NCI-H146 (cell line): ENCODE results near the gene SLC17A5.
"Not testable (repeated sequence)": the region's sequence is repeated elsewhere in the genome, so short reads cannot be mapped to it uniquely, and the experiment has no call there.

Source experiments
- DNase-seq: peaks from one replicate; lab custom pipeline; 2025; lab: John Stamatoyannopoulos, UW

SLC17A5 gene

GRCh38 chr6:73565767-73566485, 87.9 kb downstream of the SLC17A5 start:
- DNase-seq, result no peak

DNA sequence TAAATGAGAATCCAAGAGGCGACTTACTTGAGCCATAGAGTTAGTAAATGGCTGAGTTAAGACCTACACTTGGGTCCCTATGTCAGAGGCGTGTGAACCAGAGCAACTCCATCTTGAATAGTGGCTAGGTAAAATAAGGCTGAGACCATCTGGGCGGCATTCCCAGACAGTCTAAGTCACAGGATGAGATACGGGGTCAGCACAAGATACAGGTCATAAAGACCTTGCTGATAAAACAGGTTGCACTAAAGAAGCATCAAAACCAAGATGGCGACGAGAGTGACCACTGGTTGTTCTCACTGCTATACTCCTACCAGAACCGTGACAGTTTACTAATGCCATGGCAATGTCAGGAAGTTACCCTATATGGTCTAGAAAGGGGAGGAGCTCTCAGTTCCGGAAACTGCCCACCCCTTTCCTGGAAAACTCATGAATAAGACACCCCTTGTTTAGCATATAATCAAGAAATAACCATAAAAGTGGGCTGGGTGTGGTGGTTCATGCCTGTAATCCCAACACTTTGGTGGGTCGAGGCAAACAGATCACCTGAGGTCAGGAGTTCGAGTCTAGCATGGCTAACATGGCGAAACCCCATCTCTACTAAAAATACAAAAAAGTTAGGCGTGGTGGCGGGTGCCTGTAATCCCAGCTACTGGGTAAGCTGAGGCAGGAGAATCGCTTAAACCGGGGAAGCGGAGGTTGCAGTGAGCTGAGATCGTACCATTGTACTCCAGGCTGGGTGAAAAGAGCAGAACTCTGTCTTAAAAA, 89.0 kb downstream of the SLC17A5 start:
- DNase-seq, result no peak

DNA sequence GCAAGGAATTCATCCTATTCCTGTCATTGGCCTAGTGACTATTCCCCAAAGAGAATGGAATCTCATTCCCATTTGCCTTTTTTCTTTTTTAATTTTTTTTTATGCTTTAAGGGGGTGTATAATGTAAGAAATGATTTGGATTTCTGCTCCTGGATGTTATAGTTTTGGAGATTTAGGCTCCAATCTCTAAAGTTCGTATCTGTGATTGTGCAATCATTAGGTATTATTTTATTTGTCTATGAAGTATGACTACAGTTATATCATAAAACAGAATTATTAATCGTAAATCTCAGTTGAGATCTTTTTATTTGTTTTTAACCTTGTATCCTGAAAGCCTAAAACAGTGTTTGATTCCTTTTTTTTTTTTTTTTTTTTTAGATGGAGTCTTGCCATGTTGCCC, 91.2 kb downstream of the SLC17A5 start:
- no peak for DNase-seq

DNA sequence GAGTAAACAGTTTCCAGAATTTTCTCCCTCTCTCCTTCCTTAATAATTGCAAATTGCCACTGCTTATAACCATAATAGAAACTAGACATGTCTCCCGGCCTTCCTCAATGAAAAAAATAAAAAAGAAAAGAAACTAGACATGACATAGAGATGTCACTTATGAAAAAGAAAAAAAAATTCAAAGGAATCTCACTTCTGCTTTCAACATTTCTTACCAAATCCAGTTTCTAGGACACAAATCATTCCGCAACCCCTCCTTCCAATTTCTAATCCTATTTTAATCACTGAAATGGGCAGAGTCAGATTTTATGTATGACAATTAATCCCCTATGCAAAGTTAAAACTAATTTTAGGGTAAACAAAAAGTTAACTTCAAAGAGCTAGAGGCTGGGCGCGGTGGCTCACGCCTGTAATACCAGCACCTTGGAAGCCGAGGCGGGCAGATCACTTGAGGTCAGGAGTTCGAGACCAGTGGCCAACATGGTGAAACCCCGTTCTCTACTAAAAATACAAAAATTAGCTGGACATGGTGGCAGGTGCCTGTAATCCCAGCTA, 92.9 kb downstream of the SLC17A5 start:
- DNase-seq, result no peak

DNA sequence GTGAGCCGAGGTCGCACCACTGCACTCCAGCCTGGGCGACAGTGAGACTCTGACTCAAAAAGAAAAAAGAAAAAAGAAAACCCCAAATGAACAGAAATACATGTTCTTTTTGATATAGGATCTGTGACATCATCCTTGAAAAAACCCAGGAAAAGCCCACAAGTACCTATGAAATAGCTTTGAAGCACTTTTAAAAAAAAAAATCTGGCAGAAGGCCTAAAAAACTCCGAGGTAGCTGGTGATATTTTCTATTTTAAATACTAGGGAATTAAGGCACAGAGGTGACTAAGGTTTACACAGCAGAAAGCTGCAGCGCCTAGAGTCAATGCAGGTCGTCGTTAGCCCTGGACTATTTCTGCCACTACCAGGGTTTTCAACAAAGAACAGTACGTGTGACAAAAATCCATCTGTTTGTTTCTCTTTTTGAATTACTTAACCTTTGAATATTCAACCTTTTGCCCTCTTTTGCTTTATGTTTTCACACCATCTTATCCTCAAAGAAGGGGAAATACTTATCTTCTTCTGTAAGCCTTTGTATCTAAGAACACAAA, 93.5 kb downstream of the SLC17A5 start:
- DNase-seq, result no peak

GRCh38 chr6:73559399-73559794, 94.4 kb downstream of the SLC17A5 start:
- not testable (repeated sequence) for DNase-seq

DNA sequence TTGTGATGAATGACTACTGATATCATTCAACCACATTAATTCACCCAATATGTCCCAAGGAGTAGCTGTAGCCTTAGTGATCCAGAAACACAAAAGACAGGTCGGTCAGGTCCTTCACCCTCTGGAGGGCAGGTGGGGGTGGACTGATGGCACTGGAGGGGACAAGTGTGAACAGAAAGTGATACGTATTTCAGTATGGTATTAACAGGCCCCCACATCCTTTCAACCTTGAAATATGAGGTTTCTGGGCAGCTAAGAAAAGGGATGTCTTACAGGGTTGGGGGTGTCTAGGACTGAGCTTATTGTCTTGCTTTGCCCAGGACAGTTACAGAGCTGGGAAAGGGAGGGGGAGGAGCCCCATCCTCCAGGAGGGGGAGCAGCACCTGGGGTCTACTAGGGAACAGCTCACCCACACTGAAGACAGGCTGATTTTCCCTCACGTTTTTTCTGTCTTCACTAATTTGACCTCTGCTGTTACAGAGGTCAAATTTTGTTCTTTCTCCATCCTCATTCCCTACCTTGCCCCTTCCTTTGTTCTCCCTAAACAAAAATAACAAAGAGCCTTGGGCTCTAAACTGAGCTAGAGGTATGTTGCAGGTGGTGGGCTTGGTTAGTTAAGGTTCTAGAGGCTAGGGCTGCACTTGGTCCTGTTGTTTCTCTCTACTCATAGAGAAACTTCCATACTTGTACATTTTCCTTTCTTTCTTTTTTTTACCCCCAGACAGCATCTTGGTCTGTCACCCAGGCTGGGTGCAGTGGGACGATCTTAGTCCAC, 95.0 kb downstream of the SLC17A5 start:
- DNase-seq, result no peak

- no peak for DNase-seq
These were observed 97.0 kb downstream of the SLC17A5 start for GRCh38 chr6:73556836-73557235.

GRCh38 chr6:73555380-73555949, 98.3 kb downstream of the SLC17A5 start:
- not testable (repeated sequence) for DNase-seq

DNA sequence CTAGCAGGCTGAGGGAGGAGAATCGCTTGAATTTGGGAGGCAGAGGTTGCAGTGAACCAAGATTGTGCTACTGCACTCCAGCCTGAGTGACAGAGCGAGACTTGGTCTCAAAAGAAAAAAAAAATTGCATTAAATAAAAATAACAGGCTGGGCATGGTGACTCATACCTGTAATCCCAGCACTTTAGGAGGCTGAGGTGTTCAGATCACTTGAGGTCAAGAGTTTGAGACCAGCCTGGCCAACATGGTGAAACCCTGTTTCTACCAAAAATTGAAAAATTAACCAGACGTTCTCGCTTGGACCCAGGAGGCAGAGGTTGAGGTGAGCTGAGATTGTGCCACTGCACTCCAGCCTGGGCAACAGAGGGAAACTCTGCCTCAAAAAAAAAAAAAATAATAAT, 102.7 kb downstream of the SLC17A5 start:
- not testable (repeated sequence) for DNase-seq

GRCh38 chr6:73548458-73549446, 105.0 kb downstream of the SLC17A5 start:
- DNase-seq, result no peak

DNA sequence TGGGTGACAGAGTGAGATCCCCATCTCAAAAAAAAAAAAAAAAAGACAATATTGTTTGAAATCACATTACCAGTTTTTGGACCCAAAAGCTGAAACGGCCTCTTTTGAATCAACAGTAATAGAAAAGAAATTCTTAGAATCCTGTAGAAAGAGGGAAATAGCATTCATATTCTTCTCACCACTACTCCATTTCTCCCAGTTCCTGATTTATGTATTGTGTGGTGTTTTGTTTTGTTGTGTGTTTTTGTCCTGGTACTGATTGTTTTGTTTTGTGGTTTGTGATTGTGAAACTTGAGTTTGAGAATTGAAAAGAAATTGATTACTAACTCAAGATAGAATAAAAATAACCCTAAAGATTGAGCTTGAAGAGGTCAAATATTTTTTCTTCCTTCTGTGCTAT, 106.8 kb downstream of the SLC17A5 start:
- no peak for DNase-seq
